H1 (cell line): ENCODE results near the gene XCL1. TPM values are rescaled to one million over a fixed set of nuclear protein-coding genes. Genes with fewer than 3 reads are reported as not detected.

ENCODE experiments used
- CTCF ChIA-PET: fragments of 300-600 bp; sonication (Branson Sonifier 250); formaldehyde crosslinking; loops from one replicate; lab custom pipeline; 2021; ENCODE audit not compliant: partially characterized antibody; lab: Charles Lee
- POLR2A ChIA-PET: fragments of 300-600 bp; sonication (Branson Sonifier 250); formaldehyde crosslinking; loops from one replicate; lab custom pipeline; 2021; ENCODE audit warnings: inconsistent platforms; ENCODE audit not compliant: partially characterized antibody; lab: Charles Lee
- DNase-seq, 2 experiments: peaks; one replicate each; pipeline versions ENCODE4 v3.0.0 to v3.0.0-alpha.2; 2010 to 2022; ENCODE audit warnings: low spot score in 2 of 2, low read depth in 1 of 2, mixed read lengths in 1 of 2
- FAIRE-seq: peaks from 2 replicates; lab custom pipeline; 2011; peaks lifted over from hg19 to GRCh38; lab: Jason Lieb, UNC
- H2AFZ ChIP-seq: 2 replicates; pipeline ENCODE4 v1.8.1; 2012; ENCODE audit warnings: low read length, inconsistent platforms
- H2AK5ac ChIP-seq: 2 replicates; pipeline ENCODE4 v1.6.1; 2013; ENCODE audit warnings: low read depth, low read length
- H2BK120ac ChIP-seq: replicated peaks from 2 replicates; pipeline ENCODE3; 2013; ENCODE audit warnings: low read depth, low read length, inconsistent platforms
- H2BK12ac ChIP-seq: 2 replicates; pipeline ENCODE4 v1.6.1; 2013; ENCODE audit warnings: low read depth, low read length
- H2BK15ac ChIP-seq: 2 replicates; pipeline ENCODE4 v1.6.1; 2013; ENCODE audit warnings: low read length
- H2BK20ac ChIP-seq: 2 replicates; pipeline ENCODE4 v1.6.1; 2013; ENCODE audit warnings: low read length
- H2BK5ac ChIP-seq: 2 replicates; pipeline ENCODE4 v1.6.1; 2013; ENCODE audit warnings: low read depth, low read length
- H3K14ac ChIP-seq: 2 replicates; pipeline ENCODE4 v1.6.1; 2013; ENCODE audit warnings: inconsistent platforms; ENCODE audit not compliant: insufficient read length
- H3K18ac ChIP-seq: 2 replicates; pipeline ENCODE4 v1.6.1; 2013; ENCODE audit warnings: low read length; ENCODE audit errors: extremely low read depth
- H3K23ac ChIP-seq: 2 replicates; pipeline ENCODE4 v1.6.1; 2013; ENCODE audit warnings: inconsistent platforms; ENCODE audit not compliant: insufficient read length
- H3K23me2 ChIP-seq: 2 replicates; pipeline ENCODE4 v1.6.1; 2013; ENCODE audit warnings: low read depth, low read length
- H3K27ac ChIP-seq: 2 replicates; pipeline ENCODE4 v1.6.1; 2011; ENCODE audit warnings: low read depth, low read length, inconsistent platforms
- H3K27me3 ChIP-seq, 4 experiments: replicated peaks in 1 of 4; 1 replicate in 1 of 4; 2 replicates in 3 of 4; pipeline versions ENCODE4 v1.6.1 to v1.8.1; 2011 to 2013; ENCODE audit warnings: low read length in 3 of 4, mild to moderate bottlenecking in 3 of 4, inconsistent platforms in 2 of 4, mixed read lengths in 2 of 4, moderate library complexity in 1 of 4; ENCODE audit not compliant: control insufficient read depth in 3 of 4, insufficient read depth in 3 of 4; ENCODE audit errors: extremely low read depth in 1 of 4
- H3K36me3 ChIP-seq, 4 experiments: 2 replicates each; pipeline versions ENCODE4 v1.6.1 to v1.8.1; 2011 to 2013; ENCODE audit warnings: mild to moderate bottlenecking in 4 of 4, low read length in 3 of 4, moderate library complexity in 2 of 4, control low read depth in 1 of 4, inconsistent platforms in 1 of 4; ENCODE audit not compliant: insufficient read depth in 4 of 4, control insufficient read depth in 2 of 4
- H3K4ac ChIP-seq: replicated peaks from 2 replicates; pipeline ENCODE3; 2013; ENCODE audit warnings: low read length, low read depth, mixed read lengths, inconsistent platforms; ENCODE audit not compliant: insufficient read length
- H3K4me1 ChIP-seq, 4 experiments: replicated peaks in 1 of 4; 1 replicate in 1 of 4; 2 replicates in 3 of 4; pipeline versions ENCODE4 v1.6.1 to v1.8.1; 2011 to 2013; ENCODE audit warnings: low read length in 3 of 4, inconsistent platforms in 2 of 4, mixed read lengths in 1 of 4; ENCODE audit not compliant: insufficient read depth in 4 of 4, control insufficient read depth in 3 of 4
- H3K4me2 ChIP-seq, 2 experiments: 2 replicates each; pipeline versions ENCODE4 v1.6.1 to v1.8.1; 2011 to 2013; ENCODE audit warnings: low read depth in 2 of 2, low read length in 2 of 2, control low read depth in 1 of 2, inconsistent platforms in 1 of 2, mild to moderate bottlenecking in 1 of 2; ENCODE audit not compliant: insufficient read depth in 1 of 2
- H3K4me3 ChIP-seq, 4 experiments: fragments of 200-600, 300-600 bp in 1 of 4; sonication (generic), shearing (Covaris generic), sonication (Bioruptor Twin) in 1 of 4; 2 replicates each; pipeline versions ENCODE4 v1.5.1 to v1.8.1; 2011 to 2016; ENCODE audit warnings: low read length in 4 of 4, low read depth in 3 of 4, control low read depth in 2 of 4, inconsistent platforms in 2 of 4, mild to moderate bottlenecking in 2 of 4, mixed read lengths in 1 of 4, moderate library complexity in 1 of 4; ENCODE audit not compliant: insufficient read depth in 2 of 4; ENCODE audit errors: extremely low read depth in 1 of 4
- H3K56ac ChIP-seq: replicated peaks from 2 replicates; pipeline ENCODE3; 2013; ENCODE audit warnings: low read depth, mild to moderate bottlenecking, mixed read lengths, low read length, inconsistent platforms; ENCODE audit not compliant: insufficient read length
- H3K79me1 ChIP-seq: 2 replicates; pipeline ENCODE4 v1.6.1; 2013; ENCODE audit warnings: low read depth, low read length, control low read depth
- H3K79me2 ChIP-seq, 2 experiments: 2 replicates each; pipeline versions ENCODE4 v1.6.1 to v1.8.1; 2012 to 2013; ENCODE audit warnings: low read length in 2 of 2, mild to moderate bottlenecking in 2 of 2, inconsistent platforms in 1 of 2; ENCODE audit not compliant: insufficient read depth in 2 of 2, control insufficient read depth in 1 of 2
- H3K9ac ChIP-seq, 4 experiments: replicated peaks in 1 of 4; 1 replicate in 1 of 4; 2 replicates in 3 of 4; pipeline versions ENCODE4 v1.6.1 to v1.8.1; 2011 to 2013; ENCODE audit warnings: low read depth in 3 of 4, low read length in 3 of 4, control low read depth in 2 of 4, mild to moderate bottlenecking in 2 of 4, moderate library complexity in 2 of 4, inconsistent platforms in 1 of 4; ENCODE audit errors: extremely low read depth in 1 of 4
- H3K9me3 ChIP-seq, 2 experiments: 2 replicates each; pipeline versions ENCODE4 v1.6.1 to v1.8.1; 2012 to 2013; ENCODE audit warnings: mild to moderate bottlenecking in 2 of 2, moderate library complexity in 2 of 2, control low read depth in 1 of 2, inconsistent platforms in 1 of 2, low read depth in 1 of 2, low read length in 1 of 2, mixed read lengths in 1 of 2; ENCODE audit not compliant: insufficient read depth in 2 of 2
- H4K20me1 ChIP-seq, 2 experiments: replicated peaks in 1 of 2; 2 replicates each; pipeline versions ENCODE3 to v1.8.1; 2011 to 2013; ENCODE audit warnings: inconsistent platforms in 2 of 2, low read length in 2 of 2, mild to moderate bottlenecking in 1 of 2; ENCODE audit not compliant: insufficient read depth in 2 of 2, control insufficient read depth in 1 of 2
- H4K5ac ChIP-seq: 2 replicates; pipeline ENCODE4 v1.6.1; 2013; ENCODE audit warnings: low read length, low read depth, mixed read lengths, inconsistent platforms; ENCODE audit not compliant: insufficient read length
- H4K8ac ChIP-seq: 2 replicates; pipeline ENCODE4 v1.8.0; 2013; ENCODE audit warnings: mild to moderate bottlenecking, moderate library complexity, low read length, inconsistent platforms; ENCODE audit not compliant: insufficient read depth; ENCODE audit errors: extremely low read depth
- H4K91ac ChIP-seq: replicated peaks from 2 replicates; pipeline ENCODE3; 2013; ENCODE audit warnings: low read length, mixed read lengths, inconsistent platforms; ENCODE audit not compliant: insufficient read length
- BCL11A ChIP-seq, 2 experiments: IDR thresholded peaks; one replicate each; pipeline ENCODE4 v1.6.1; 2011; ENCODE audit warnings: low read depth in 2 of 2, low read length in 2 of 2, mild to moderate bottlenecking in 2 of 2
- CEBPB ChIP-seq: IDR thresholded peaks from 2 replicates; pipeline ENCODE4 v1.6.1; 2012; ENCODE audit warnings: low read depth, low read length
- EZH2 ChIP-seq: fragments of 200-600 bp; sonication (generic); IDR thresholded peaks from 2 replicates; pipeline ENCODE4 v1.7.1; 2012; ENCODE audit warnings: low read depth, mild to moderate bottlenecking, moderate library complexity, low read length, inconsistent platforms; ENCODE audit not compliant: severe bottlenecking
- JUND ChIP-seq: IDR thresholded peaks from 2 replicates; pipeline ENCODE4 v1.6.1; 2011; ENCODE audit warnings: mild to moderate bottlenecking, improper control_type of control experiment, low read length
- KDM4A ChIP-seq: IDR thresholded peaks from one replicate; pipeline ENCODE4 v1.7.1; 2012; ENCODE audit warnings: low read depth, mild to moderate bottlenecking, moderate library complexity, low read length, inconsistent platforms; ENCODE audit not compliant: severe bottlenecking
- PHF8 ChIP-seq: fragments of 200-600 bp; sonication (generic); conservative IDR thresholded peaks from 2 replicates; pipeline ENCODE4 v1.7.1; 2012; ENCODE audit warnings: low read depth, mild to moderate bottlenecking, inconsistent platforms, low read length, moderate library complexity
- POLR2A ChIP-seq, 2 experiments: IDR thresholded peaks; 1 replicate in 1 of 2; 2 replicates in 1 of 2; pipeline ENCODE4 v1.6.1; 2011; ENCODE audit warnings: low read depth in 2 of 2, low read length in 2 of 2, mild to moderate bottlenecking in 2 of 2; ENCODE audit errors: control extremely low read depth in 1 of 2
- RBBP5 ChIP-seq: IDR thresholded peaks from 2 replicates; pipeline ENCODE4 v1.7.1; 2012; ENCODE audit warnings: low read depth, mild to moderate bottlenecking, inconsistent platforms, low read length, moderate library complexity, borderline replicate concordance
- TCF12 ChIP-seq: IDR thresholded peaks from 2 replicates; pipeline ENCODE4 v1.6.1; 2011; ENCODE audit warnings: low read depth, mild to moderate bottlenecking, low read length
- TEAD4 ChIP-seq: IDR thresholded peaks from 2 replicates; pipeline ENCODE4 v1.6.1; 2012; ENCODE audit warnings: low read depth, low read length, inconsistent platforms, mixed read lengths
- YY1 ChIP-seq: IDR thresholded peaks from 2 replicates; pipeline ENCODE4 v1.6.1; 2011; ENCODE audit warnings: low read depth, mild to moderate bottlenecking, low read length
- WGBS, 2 experiments: shearing (Covaris generic) in 1 of 2; methylation state at CpG; one replicate each; pipeline versions ENCODE4 v1.1.6 to v1.1.7; 2013 to 2015; ENCODE audit warnings: low lambda C conversion rate in 2 of 2, mixed read lengths in 2 of 2, inconsistent platforms in 1 of 2, low coverage in 1 of 2, missing lambda C conversion rate in 1 of 2; ENCODE audit not compliant: insufficient replicate concordance in 2 of 2, insufficient coverage in 1 of 2, insufficient read length in 1 of 2; ENCODE audit errors: extremely low coverage in 1 of 2, missing lambda C conversion rate in 1 of 2; 5-methylcytosine and 5-hydroxymethylcytosine counted together
- polyA plus RNA-seq, 7 experiments: library from polyadenylated mRNA; depleted of rRNA in 3 of 7; stranded (reverse) in 5 of 7; unstranded in 2 of 7; fragments of >200 nt in 5 of 7; fragments of 200-250 nt in 2 of 7; gene quantifications; 1 replicate in 5 of 7; 2 replicates in 1 of 7; 4 replicates in 1 of 7; pipeline versions ENCODE4 v1.2.1 to v1.2.3, GENCODE V29; 2011 to 2013; ENCODE audit warnings: missing spikeins in 2 of 7, mixed read lengths in 2 of 7
- total RNA-seq: library from RNA; stranded (reverse); fragmentation: NEBNext Ultra II Directional; extraction: Animal tissue kit (Norgen Biotek cat#: 25700); gene quantifications from 2 replicates; pipeline ENCODE4 v1.2.1, GENCODE V29; 2021

Gene XCL1
- total and polyA plus RNA-seq, 2 of the 8 experiments (the other 6 are each of a cell fraction or from before 2014, with no cell fraction given): 0.39 to 0.63 TPM

DNA sequence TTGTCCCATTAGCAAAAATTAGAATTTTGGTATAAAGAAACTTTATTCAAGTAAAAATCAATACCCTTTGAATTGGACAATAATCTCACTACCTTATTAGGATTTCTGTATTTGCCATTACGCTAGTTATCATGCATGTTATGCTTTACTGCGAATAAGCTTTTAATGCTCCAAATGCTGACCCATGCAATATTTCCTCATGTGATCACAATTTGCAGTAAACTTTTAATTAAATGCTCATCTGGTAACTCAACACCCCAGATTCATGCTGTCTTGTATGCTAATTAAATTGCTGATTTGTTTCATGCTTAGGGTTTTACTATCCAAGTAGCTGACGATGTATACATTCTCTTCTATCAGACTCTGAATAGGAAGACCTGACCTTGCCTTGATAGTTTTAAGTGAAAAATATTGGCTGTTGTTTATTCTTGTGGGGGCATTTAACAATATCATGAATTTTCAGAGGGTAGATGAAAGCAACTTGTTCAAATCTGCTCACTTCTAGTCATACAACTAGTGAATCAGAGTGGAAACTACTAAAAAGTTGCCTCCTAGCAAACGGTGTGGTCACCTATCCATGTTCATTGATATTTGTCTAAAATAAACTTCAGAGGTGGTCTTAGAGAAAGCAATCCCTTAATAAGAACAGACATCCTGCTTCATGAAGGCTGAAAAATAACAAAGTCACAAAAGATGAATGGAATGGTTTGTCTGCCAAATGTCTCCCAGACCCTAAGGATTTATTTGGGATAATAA, 5.6 kb downstream of the XCL1 start:
- no peak overlapping the region for H3K18ac ChIP-seq
- DNase-seq (no peak), FAIRE-seq (no peak)
- H3K36me3 ChIP-seq: no peaks in the 10 kb centered on the region; a peak in 1 of 8 replicates
- TF ChIP-seq JUND (no peak), EZH2 (no peak), YY1 (no peak), CEBPB (no peak), POLR2A (IDR thresholded peaks at IDR 0.05; ENCODE audit: control extremely low read depth in 1 of 2, low read depth in 2 of 2, low read length in 2 of 2) (no peak), KDM4A (no peak), PHF8 (no peak), BCL11A (IDR thresholded peaks at IDR 0.05; ENCODE audit: low read depth in 2 of 2, low read length in 2 of 2) (no peak), RBBP5 (no peak), TEAD4 (no peak), TCF12 (no peak)
- H3K9ac ChIP-seq: no peak overlapping the region
- no peak overlapping the region for H2BK15ac ChIP-seq
- no peak overlapping the region for H2AFZ ChIP-seq
- H3K79me1 ChIP-seq: no peaks in the 10 kb centered on the region
- no peak overlapping the region for H3K4me3 ChIP-seq
- no peaks in the 10 kb centered on the region for H4K20me1 ChIP-seq
- H2BK120ac ChIP-seq: no peak overlapping the region
- H2BK5ac ChIP-seq: no peak overlapping the region
- no peak overlapping the region for H3K14ac ChIP-seq
- no peak overlapping the region for H3K4me2 ChIP-seq
- ChIA-PET POLR2A (no interaction called here), CTCF (interaction anchor here (0.6 to 1.8 kb wide), 3 partner anchors 25 to 400 kb away, joined by 3 to 7 read pairs (median 3); no protein-coding TSS in a partner anchor)
- no peak overlapping the region for H3K27ac ChIP-seq
- 86% methylated on average over 4 of the region's 4 CpGs; no CpG with 5 or more reads in 1 of the 2 experiments for WGBS, 2 experiments
- H3K4ac ChIP-seq: no peak overlapping the region
- no peak overlapping the region for H2AK5ac ChIP-seq
- no peak overlapping the region for H3K56ac ChIP-seq
- no peaks in the 10 kb centered on the region for H3K9me3 ChIP-seq
- H3K4me1 ChIP-seq: no peaks in the 10 kb centered on the region
- H3K23ac ChIP-seq: no peak overlapping the region
- H2BK12ac ChIP-seq: no peak overlapping the region
- no peak overlapping the region for H4K91ac ChIP-seq
- H4K5ac ChIP-seq: no peak overlapping the region
- no peak overlapping the region for H4K8ac ChIP-seq
- H3K79me2 ChIP-seq: no peaks in the 10 kb centered on the region
- H2BK20ac ChIP-seq: no peak overlapping the region
- H3K23me2 ChIP-seq: no peaks in the 10 kb centered on the region; the same call in 1 of the 2 replicates
- no peaks in the 10 kb centered on the region for H3K27me3 ChIP-seq
